ENCODE measurements around the gene MAN2A1.

GRCh38 chr5:109718632-109719031 lies 28.9 kb downstream of the MAN2A1 start:
- no peak for TF ChIP-seq CTCF (optimal IDR thresholded peaks at IDR 0.05 in 1 of 3, IDR thresholded peaks at IDR 0.05 in 1 of 3, conservative IDR thresholded peaks at IDR 0.05 in 1 of 3; ENCODE audit: extremely low read depth in 1 of 3, insufficient read depth in 2 of 3, low read length in 3 of 3)
- TF ChIP-seq EZH2 (IDR thresholded peaks at IDR 0.05; ENCODE audit: low read length): no peak

Data from keratinocyte (primary cell).